ENCODE measurements around the gene RUNX2.

The RUNX2 gene

GRCh38 chr6:45353654-45354053 is 25.5 kb downstream of the RUNX2 start:
- TF ChIP-seq, protein P1, sequence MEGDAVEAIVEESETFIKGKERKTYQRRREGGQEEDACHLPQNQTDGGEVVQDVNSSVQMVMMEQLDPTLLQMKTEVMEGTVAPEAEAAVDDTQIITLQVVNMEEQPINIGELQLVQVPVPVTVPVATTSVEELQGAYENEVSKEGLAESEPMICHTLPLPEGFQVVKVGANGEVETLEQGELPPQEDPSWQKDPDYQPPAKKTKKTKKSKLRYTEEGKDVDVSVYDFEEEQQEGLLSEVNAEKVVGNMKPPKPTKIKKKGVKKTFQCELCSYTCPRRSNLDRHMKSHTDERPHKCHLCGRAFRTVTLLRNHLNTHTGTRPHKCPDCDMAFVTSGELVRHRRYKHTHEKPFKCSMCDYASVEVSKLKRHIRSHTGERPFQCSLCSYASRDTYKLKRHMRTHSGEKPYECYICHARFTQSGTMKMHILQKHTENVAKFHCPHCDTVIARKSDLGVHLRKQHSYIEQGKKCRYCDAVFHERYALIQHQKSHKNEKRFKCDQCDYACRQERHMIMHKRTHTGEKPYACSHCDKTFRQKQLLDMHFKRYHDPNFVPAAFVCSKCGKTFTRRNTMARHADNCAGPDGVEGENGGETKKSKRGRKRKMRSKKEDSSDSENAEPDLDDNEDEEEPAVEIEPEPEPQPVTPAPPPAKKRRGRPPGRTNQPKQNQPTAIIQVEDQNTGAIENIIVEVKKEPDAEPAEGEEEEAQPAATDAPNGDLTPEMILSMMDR (conservative IDR thresholded peaks at IDR 0.05): no peak
- no peak for TF ChIP-seq ZFX (IDR thresholded peaks at IDR 0.05)
- H3K27ac ChIP-seq: no peak overlapping the region

GRCh38 chr6:45364466-45364865 is 36.3 kb downstream of the RUNX2 start:
- H3K27ac ChIP-seq: no peak overlapping the region
- TF ChIP-seq, protein P1 (conservative IDR thresholded peaks at IDR 0.05): no peak
- no peak for TF ChIP-seq ZFX (IDR thresholded peaks at IDR 0.05)

- TF ChIP-seq, protein P1 (conservative IDR thresholded peaks at IDR 0.05): no peak
- TF ChIP-seq ZFX (IDR thresholded peaks at IDR 0.05): no peak
- no peak overlapping the region for H3K27ac ChIP-seq
Observed at GRCh38 chr6:45365036-45365435, 36.9 kb downstream of the RUNX2 start.

GRCh38 chr6:45366534-45366933 is 38.4 kb downstream of the RUNX2 start:
- TF ChIP-seq, protein P1 (conservative IDR thresholded peaks at IDR 0.05): no peak
- TF ChIP-seq ZFX (IDR thresholded peaks at IDR 0.05): no peak
- H3K27ac ChIP-seq: no peak overlapping the region

- no peak overlapping the region for H3K27ac ChIP-seq
- TF ChIP-seq ZFX (IDR thresholded peaks at IDR 0.05): no peak
- TF ChIP-seq, protein P1 (conservative IDR thresholded peaks at IDR 0.05): no peak
Observed at GRCh38 chr6:45367999-45368398, 39.9 kb downstream of the RUNX2 start.

- no peak for TF ChIP-seq ZFX (IDR thresholded peaks at IDR 0.05)
- TF ChIP-seq, protein P1 (conservative IDR thresholded peaks at IDR 0.05): no peak
Observed at GRCh38 chr6:45369870-45370269, 41.7 kb downstream of the RUNX2 start.

GRCh38 chr6:45371924-45372573 is 43.9 kb downstream of the RUNX2 start:
- no peak overlapping the region for H3K27ac ChIP-seq
- no peak for TF ChIP-seq ZFX (IDR thresholded peaks at IDR 0.05)
- TF ChIP-seq, protein P1 (conservative IDR thresholded peaks at IDR 0.05): no peak

More at GRCh38 chr6:45369870-45370269, 41.7 kb downstream of the RUNX2 start:
- H3K27ac ChIP-seq: no peak overlapping the region

Data from C4-2B (cell line).